Lower lobe of right lung (tissue), 2 donors: ENCODE results near the gene RNF135. TPM values are rescaled to one million over a fixed set of nuclear protein-coding genes. Genes with fewer than 3 reads are reported as not detected.
"Not testable (repeated sequence)": the region's sequence is repeated elsewhere in the genome, so short reads cannot be mapped to it uniquely, and the experiment has no call there.

Experiments used
- ATAC-seq, 2 donors: fragments of 200-7000 bp; cut with Tn5 transposase; one replicate each; pipeline ENCODE4 v1.9.1; 2020 to 2022; ENCODE audit warnings: mild to moderate bottlenecking in 2 of 2, moderate library complexity in 2 of 2
- DNase-seq: peaks from one replicate; pipeline ENCODE4 v3.0.0-alpha.2; 2020
- H3K27ac ChIP-seq: fragments of 200-600 bp; one replicate; pipeline ENCODE4 v1.8.0; 2022
- H3K27me3 ChIP-seq: fragments of 200-600 bp; one replicate; pipeline ENCODE4 v1.8.0; 2022; ENCODE audit warnings: low read depth
- H3K36me3 ChIP-seq: fragments of 200-600 bp; one replicate; pipeline ENCODE4 v1.8.0; 2022; ENCODE audit warnings: mild to moderate bottlenecking
- H3K4me1 ChIP-seq: fragments of 200-600 bp; one replicate; pipeline ENCODE4 v1.8.0; 2022
- H3K4me3 ChIP-seq: fragments of 200-600 bp; one replicate; pipeline ENCODE4 v1.8.0; 2022; ENCODE audit warnings: mild to moderate bottlenecking
- H3K9me3 ChIP-seq: fragments of 200-600 bp; one replicate; pipeline ENCODE4 v1.8.0; 2022
- intact Hi-C: fragments of 100-400 bp; cut with DNase I; formaldehyde crosslinking; loops from one replicate; pipeline ENCODE4 v1.11.0; 2022
- total RNA-seq: library from RNA; stranded (reverse); fragmentation: NEBNext Ultra II Directional; extraction: Animal tissue kit (Norgen Biotek cat#: 25700); gene quantifications from one replicate; pipeline ENCODE4 v1.2.1, GENCODE V29; 2021
- TF ChIP-seq, protein P1 (sequence below): fragments of 200-600 bp; IDR thresholded peaks from one replicate; pipeline ENCODE4 v1.8.0; 2022; ENCODE audit warnings: antibody characterized with exemption, mild to moderate bottlenecking
- donor health status: DM: no; HTN: yes; CAD: no; lungs with severe emphysema.

The RNF135 gene
- total RNA-seq, 1 donor from 2014 or later = 29.2 TPM

DNA sequence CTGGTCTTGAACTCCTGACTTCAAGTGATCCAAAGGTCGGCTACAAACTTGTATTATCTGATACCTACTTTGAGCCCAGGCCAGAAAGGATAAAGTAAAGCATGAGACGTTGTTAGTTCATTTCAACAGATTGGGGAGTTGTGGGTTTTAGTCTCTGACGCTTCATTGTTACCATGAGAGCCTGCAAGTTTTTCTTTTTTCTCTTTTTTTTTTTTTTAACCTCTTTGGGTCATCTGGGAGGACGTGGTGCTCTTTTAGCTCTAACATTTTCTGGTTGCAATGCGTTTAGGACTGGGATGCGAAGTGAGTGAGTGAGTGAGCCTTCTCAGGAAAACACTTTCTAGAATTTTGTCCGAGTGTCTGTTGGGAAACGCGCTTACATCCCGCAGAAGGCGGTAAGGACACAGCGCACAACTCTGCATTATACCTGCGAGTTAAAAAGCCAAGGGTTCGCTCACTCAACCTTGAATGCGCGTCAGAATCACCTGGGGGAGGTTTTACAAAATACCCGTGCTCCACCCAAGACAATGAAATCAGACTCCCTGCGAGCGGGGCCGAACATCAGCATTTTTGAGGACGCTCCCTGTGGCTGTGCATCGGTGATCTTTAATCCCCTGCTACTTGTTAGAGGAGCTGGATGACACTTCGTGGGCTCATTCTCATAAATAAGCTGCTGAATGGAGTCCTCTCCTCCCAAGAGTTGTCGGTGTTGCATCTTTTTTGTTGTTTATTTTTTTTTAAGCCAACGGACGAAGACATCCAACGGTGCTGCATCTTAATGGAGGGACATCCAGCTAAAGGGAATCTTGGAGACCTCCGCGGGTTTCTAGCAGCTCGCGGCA is 629 bp upstream of the RNF135 start:
- Histone ChIP-seq H3K9me3 (no peaks in the 10 kb centered on the region), H3K4me3 (peak overlapping the region; percentile 84), H3K27ac (peak overlapping the region; percentile 97), H3K27me3 (no peaks in the 10 kb centered on the region), H3K36me3 (no peaks in the 10 kb centered on the region), H3K4me1 (peaks cover 13% of the 10 kb centered on the region)
- intact Hi-C loops = no loop called here
- ATAC-seq = peak; percentile 3 to 4
- TF ChIP-seq, protein P1, sequence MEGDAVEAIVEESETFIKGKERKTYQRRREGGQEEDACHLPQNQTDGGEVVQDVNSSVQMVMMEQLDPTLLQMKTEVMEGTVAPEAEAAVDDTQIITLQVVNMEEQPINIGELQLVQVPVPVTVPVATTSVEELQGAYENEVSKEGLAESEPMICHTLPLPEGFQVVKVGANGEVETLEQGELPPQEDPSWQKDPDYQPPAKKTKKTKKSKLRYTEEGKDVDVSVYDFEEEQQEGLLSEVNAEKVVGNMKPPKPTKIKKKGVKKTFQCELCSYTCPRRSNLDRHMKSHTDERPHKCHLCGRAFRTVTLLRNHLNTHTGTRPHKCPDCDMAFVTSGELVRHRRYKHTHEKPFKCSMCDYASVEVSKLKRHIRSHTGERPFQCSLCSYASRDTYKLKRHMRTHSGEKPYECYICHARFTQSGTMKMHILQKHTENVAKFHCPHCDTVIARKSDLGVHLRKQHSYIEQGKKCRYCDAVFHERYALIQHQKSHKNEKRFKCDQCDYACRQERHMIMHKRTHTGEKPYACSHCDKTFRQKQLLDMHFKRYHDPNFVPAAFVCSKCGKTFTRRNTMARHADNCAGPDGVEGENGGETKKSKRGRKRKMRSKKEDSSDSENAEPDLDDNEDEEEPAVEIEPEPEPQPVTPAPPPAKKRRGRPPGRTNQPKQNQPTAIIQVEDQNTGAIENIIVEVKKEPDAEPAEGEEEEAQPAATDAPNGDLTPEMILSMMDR = no peak
- no peak for DNase-seq

DNA sequence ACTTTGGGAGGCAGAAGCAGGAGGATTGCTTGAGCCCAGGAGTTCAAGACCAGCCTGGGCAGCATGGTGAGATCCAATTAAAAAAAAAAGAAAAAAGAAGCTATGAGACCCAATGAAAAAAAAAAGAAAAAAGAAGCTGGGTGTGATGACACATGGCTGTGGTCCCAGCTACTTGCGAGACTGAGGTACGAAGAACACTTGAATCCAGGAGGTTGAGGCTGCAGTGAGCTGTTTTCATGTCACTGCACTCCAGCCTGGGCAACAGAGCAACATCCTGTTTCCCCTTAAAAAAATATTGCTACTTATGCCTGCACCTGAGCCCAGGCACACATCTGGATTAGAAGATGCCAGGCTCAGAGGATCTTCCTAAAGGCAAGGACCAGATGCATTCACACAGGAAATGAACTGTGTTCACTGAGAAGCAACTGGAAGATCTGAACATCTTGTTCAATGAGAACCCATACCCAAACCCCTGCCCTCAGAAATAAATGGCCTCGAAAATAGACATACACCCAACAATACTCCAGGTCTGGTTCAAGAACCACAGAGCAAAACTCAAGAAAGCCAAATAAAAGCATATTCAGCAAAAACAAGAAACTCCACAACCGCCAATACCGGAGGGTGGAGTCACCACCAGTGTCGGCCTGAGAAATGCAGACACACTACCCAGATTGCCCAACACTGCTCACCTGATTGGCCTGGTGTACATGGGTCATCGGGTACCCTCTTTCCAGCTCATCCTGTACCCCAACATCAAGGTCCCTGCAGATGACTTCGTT is 4.4 kb downstream of the RNF135 start:
- Histone ChIP-seq H3K4me3 (no peak overlapping the region), H3K27me3 (no peaks in the 10 kb centered on the region), H3K4me1 (peaks cover 6% of the 10 kb centered on the region), H3K9me3 (no peaks in the 10 kb centered on the region), H3K36me3 (no peaks in the 10 kb centered on the region), H3K27ac (no peak overlapping the region)
- TF ChIP-seq, protein P1 = no peak
- DNase-seq = no peak
- intact Hi-C loops = no loop called here
- no peak for ATAC-seq

DNA sequence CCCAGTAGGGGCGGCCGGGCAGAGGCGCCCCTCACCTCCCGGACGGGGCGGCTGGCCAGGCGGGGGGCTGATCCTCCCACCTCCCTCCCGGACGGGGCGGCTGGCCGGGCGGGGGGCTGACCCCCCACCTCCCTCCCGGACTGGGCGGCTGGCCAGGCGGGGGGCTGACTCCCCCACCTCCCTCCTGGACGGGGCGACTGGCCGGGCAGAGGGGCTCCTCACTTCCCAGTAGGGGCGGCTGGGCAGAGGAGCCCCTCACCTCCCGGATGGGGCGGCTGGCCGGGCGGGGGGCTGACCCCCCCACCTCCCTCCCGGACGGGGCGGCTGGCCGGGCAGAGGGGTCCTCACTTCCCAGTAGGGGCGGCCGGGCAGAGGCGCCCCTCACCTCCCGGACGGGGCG is 9.1 kb downstream of the RNF135 start:
- H3K9me3 ChIP-seq, ATAC-seq, H3K36me3 ChIP-seq, intact Hi-C loops, H3K4me3 ChIP-seq, H3K4me1 ChIP-seq, H3K27ac ChIP-seq, H3K27me3 ChIP-seq, DNase-seq: not testable (repeated sequence)

DNA sequence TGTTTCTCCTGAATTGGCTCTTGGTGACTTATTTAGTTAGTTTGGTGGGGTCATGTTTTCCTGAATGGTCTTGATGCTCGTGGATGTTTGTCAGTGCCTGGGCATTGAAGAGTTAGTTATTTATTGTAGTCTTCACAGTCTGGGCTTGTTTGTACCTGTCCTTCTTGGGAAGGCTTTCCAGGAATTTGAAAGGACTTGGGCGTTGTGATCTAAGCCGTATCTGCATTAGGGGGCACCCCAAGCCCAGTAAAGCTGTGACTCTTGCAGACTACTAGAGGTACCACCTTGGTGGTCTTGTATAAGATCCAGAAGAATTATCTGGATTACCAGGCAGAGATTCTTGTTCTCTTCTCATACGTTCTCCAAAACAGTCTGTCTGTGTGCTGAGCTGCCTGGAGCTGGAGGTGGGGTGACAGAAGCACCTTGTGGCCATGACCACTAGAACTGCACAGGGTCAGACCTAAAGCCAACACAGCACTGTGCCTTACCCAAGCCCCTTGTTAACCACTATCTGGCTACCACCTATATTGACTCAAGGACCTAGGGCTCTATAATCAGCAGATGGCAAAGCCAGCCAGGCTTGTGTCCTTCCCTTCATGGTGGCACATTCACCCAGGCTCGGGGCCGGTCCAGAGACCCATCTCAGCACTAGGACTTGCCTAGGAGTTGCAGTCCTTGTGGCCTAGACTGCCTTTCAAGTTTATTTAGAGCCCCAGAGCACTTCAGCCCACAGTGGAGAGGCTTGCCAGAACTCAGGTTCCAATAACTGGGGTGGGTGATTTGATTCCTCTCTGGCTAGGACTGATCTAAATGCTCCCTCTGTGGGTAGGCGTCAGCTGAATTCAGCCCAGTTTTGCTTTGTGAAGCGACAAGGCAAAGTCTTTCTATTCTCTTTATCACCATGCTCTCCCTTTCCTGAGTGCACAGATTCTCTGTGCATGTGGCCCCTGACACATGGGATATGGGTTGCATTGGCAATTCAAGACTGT is 11.0 kb downstream of the RNF135 start:
- DNase-seq = no peak
- Histone ChIP-seq H3K4me1 (no peaks in the 10 kb centered on the region), H3K27ac (no peak overlapping the region), H3K36me3 (peaks cover 25% of the 10 kb centered on the region), H3K9me3 (no peaks in the 10 kb centered on the region), H3K27me3 (no peaks in the 10 kb centered on the region), H3K4me3 (no peak overlapping the region)
- intact Hi-C loops = no loop called here
- TF ChIP-seq, protein P1 = no peak
- no peak for ATAC-seq

DNA sequence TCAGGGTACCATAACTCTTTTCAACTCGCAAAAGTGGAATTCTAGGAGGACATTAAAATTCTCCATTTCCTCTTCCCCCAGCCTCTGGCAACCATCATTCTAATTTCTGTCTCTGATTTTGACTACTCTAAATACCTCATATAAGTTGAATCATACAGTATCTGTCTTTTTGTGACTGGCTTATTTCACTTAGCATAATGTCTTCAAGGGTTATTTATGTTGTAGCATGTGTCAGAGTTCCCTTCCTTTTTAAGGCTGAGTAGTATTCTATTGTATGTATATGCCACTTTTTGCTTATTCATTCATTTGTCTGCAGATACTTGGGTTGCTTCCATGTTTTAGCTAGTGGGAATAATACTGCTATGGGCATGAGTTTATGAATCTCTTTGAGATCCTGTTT is 12.0 kb downstream of the RNF135 start:
- DNase-seq (no peak), ATAC-seq (no peak)
- H3K27ac ChIP-seq = no peak overlapping the region
- no peak overlapping the region for H3K4me3 ChIP-seq
- H3K36me3 ChIP-seq = peaks cover 35% of the 10 kb centered on the region
- intact Hi-C loops = no loop called here
- no peaks in the 10 kb centered on the region for H3K4me1 ChIP-seq
- H3K9me3 ChIP-seq = no peaks in the 10 kb centered on the region
- no peaks in the 10 kb centered on the region for H3K27me3 ChIP-seq
- TF ChIP-seq, protein P1 = no peak
